Vagina (tissue), 2 donors: ENCODE results near the gene INSRR. TPM values are rescaled to one million over a fixed set of nuclear protein-coding genes. Genes with fewer than 3 reads are reported as not detected.

Experiments used
- DNase-seq, 2 donors: peaks; one replicate each; pipeline ENCODE4 v3.0.0-alpha.2; 2017; ENCODE audit errors: extremely low spot score in 2 of 2
- H3K27ac ChIP-seq: fragments of 200-600 bp; sonication (generic); one replicate; pipeline ENCODE4 v1.5.1; 2019
- H3K27me3 ChIP-seq: fragments of 200-600 bp; sonication (generic); one replicate; pipeline ENCODE4 v1.5.1; 2019
- H3K36me3 ChIP-seq, 2 donors: fragments of 200-600 bp; sonication (generic); one replicate each; pipeline ENCODE4 v1.5.1; 2017 to 2019
- H3K4me1 ChIP-seq: fragments of 200-600 bp; sonication (generic); one replicate; pipeline ENCODE4 v1.5.1; 2019
- H3K4me3 ChIP-seq, 2 donors: fragments of 200-600 bp; sonication (generic); 1 replicate in 1 of 2; 2 replicates in 1 of 2; pipeline ENCODE4 v1.5.1; 2016 to 2019
- H3K9me3 ChIP-seq: fragments of 200-600 bp; sonication (generic); one replicate; pipeline ENCODE4 v1.5.1; 2019
- POLR2A ChIP-seq, 2 donors: fragments of 450-650 bp; IDR thresholded peaks; one replicate each; pipeline ENCODE4 v1.6.1; 2017; ENCODE audit warnings: antibody characterized with exemption in 2 of 2, mild to moderate bottlenecking in 2 of 2, moderate library complexity in 2 of 2
- POLR2AphosphoS5 ChIP-seq, 2 donors: sonication (generic); formaldehyde crosslinking; IDR thresholded peaks; one replicate each; pipeline ENCODE4 v1.9.0; 2017; ENCODE audit warnings: antibody characterized with exemption in 2 of 2, mild to moderate bottlenecking in 2 of 2, low read depth in 1 of 2; ENCODE audit not compliant: insufficient read depth in 1 of 2
- intact Hi-C: fragments of 100-400 bp; cut with DNase I; formaldehyde crosslinking; loops from one replicate; pipeline ENCODE4 v1.15.1; 2023
- total RNA-seq: library from RNA; depleted of rRNA; stranded (reverse); fragments of >200 nt; gene quantifications from one replicate; pipeline ENCODE4 v1.2.3, GENCODE V29; 2016
- TF ChIP-seq, protein P1 (sequence below), 3 experiments: fragments of 450-650 bp in 2 of 3; fragments of 200-600 bp in 1 of 3; sonication (generic) in 1 of 3; IDR thresholded peaks; one replicate each; pipeline ENCODE4 v1.5.1; 2017 to 2019; ENCODE audit warnings: antibody characterized with exemption in 3 of 3, mild to moderate bottlenecking in 2 of 3, moderate library complexity in 2 of 3

INSRR gene
- total RNA-seq, 1 donor from 2014 or later, result not detected

DNA sequence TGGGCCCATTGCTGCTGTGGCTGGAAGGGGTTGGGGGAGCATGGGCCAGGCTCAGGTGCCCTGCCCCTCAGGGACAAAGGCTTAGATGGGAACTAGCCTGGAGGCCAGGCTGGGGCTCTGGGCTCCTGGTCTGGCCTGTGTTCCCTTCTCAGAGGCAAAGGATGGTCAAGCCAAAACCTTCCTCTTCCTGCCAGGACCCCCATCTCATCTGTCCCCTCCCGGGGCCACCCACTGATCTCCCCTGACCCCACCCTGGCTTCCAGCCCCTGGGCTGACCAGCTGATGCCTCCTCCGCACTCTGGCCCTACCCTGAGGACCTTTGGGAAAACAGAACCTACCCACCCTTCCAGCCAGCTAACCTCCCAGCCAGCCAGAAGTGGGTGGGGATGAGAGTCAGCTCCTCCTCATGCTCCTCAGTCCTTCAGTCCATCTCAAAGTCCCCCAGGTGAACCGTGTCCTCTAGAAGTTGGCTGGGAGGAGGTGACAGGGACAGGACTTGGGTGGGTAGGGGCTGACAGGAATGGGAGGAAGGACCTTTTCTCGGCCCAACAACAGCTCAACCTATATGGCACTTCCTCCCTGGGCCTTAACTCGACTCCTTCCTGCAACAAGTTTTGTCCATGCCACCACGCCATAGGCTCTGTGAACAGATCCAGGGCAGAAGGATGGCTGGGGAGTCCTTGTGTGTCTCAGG lies 42.1 kb upstream of the INSRR start:
- no peaks in the 10 kb centered on the region for H3K36me3 ChIP-seq
- H3K27ac ChIP-seq, result no peak overlapping the region
- TF ChIP-seq POLR2A (IDR thresholded peaks at IDR 0.05), result no peak
- H3K9me3 ChIP-seq, result no peaks in the 10 kb centered on the region
- peaks cover 53% of the 10 kb centered on the region for H3K4me1 ChIP-seq
- no peak for DNase-seq
- no peak overlapping the region for H3K4me3 ChIP-seq
- H3K27me3 ChIP-seq, result no peaks in the 10 kb centered on the region
- intact Hi-C loops, result no loop called here

DNA sequence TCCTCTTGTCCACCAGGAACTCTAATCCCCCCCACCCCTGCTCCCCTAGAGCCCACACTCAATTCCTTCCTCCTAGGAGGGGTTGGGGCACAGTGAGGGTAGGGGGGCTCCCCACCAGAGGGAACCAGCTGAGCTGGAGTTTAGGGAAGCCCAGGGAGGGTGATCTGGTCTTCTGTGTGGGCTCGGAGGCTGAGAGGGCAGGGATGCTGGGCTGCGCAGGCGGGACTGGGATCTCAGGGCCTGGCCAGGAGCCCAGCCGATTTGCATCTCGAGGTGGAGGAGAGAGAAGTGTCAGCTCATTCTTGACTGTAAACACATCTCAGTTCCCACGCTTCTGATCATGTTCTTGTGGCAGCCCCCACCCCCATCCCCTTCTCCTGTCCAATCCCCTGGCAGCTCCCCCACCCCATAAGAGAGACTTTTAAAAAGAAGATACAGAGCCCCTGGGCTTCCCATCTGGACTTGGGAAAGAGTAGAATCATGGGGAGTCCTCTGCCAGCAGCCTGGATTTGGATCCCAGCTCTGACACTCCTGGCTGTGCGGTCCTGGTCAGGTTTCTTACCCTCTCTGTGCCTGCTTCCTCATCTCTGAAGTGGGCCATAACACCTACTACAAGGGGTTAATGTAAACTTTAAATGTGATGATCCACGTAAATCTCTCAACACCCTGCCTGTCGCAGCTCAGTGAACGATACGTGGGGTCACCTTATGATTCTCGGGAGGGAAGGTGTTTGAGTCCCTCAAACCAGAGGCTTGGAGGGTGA lies 41.2 kb upstream of the INSRR start:
- intact Hi-C loops, result no loop called here
- no peak overlapping the region for H3K27ac ChIP-seq

GRCh38 chr1:156898971-156899664 lies 40.2 kb upstream of the INSRR start:
- no peak for DNase-seq
- H3K27me3 ChIP-seq, result no peaks in the 10 kb centered on the region
- H3K9me3 ChIP-seq, result no peaks in the 10 kb centered on the region
- no peak for TF ChIP-seq POLR2A (IDR thresholded peaks at IDR 0.05)
- TF ChIP-seq POLR2AphosphoS5 (IDR thresholded peaks at IDR 0.05; ENCODE audit: insufficient read depth in 1 of 2, low read depth in 1 of 2), result no peak
- TF ChIP-seq, protein P1, sequence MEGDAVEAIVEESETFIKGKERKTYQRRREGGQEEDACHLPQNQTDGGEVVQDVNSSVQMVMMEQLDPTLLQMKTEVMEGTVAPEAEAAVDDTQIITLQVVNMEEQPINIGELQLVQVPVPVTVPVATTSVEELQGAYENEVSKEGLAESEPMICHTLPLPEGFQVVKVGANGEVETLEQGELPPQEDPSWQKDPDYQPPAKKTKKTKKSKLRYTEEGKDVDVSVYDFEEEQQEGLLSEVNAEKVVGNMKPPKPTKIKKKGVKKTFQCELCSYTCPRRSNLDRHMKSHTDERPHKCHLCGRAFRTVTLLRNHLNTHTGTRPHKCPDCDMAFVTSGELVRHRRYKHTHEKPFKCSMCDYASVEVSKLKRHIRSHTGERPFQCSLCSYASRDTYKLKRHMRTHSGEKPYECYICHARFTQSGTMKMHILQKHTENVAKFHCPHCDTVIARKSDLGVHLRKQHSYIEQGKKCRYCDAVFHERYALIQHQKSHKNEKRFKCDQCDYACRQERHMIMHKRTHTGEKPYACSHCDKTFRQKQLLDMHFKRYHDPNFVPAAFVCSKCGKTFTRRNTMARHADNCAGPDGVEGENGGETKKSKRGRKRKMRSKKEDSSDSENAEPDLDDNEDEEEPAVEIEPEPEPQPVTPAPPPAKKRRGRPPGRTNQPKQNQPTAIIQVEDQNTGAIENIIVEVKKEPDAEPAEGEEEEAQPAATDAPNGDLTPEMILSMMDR (IDR thresholded peaks at IDR 0.05), result no peak
- no peaks in the 10 kb centered on the region for H3K36me3 ChIP-seq
- H3K4me1 ChIP-seq, result peaks cover 58% of the 10 kb centered on the region
- intact Hi-C loops, result no loop called here
- no peak overlapping the region for H3K27ac ChIP-seq
- H3K4me3 ChIP-seq, result no peak overlapping the region

More for the DNA sequence above, 41.2 kb upstream of the INSRR start:
- H3K4me3 ChIP-seq, result no peak overlapping the region
- DNase-seq, result no peak
- TF ChIP-seq POLR2A (IDR thresholded peaks at IDR 0.05), result no peak
- no peak for TF ChIP-seq POLR2AphosphoS5 (IDR thresholded peaks at IDR 0.05; ENCODE audit: insufficient read depth in 1 of 2, low read depth in 1 of 2)
- TF ChIP-seq, protein P1 (IDR thresholded peaks at IDR 0.05), result no peak
- peaks cover 58% of the 10 kb centered on the region for H3K4me1 ChIP-seq
- H3K36me3 ChIP-seq, result no peaks in the 10 kb centered on the region
- no peaks in the 10 kb centered on the region for H3K27me3 ChIP-seq
- no peaks in the 10 kb centered on the region for H3K9me3 ChIP-seq

GRCh38 chr1:156898161-156898566 lies 39.2 kb upstream of the INSRR start:
- Histone ChIP-seq H3K36me3 (no peaks in the 10 kb centered on the region), H3K27ac (peak overlapping the region; percentile 89), H3K27me3 (no peaks in the 10 kb centered on the region), H3K4me1 (peaks cover 59% of the 10 kb centered on the region), H3K4me3 (no peak overlapping the region), H3K9me3 (no peaks in the 10 kb centered on the region)
- no peak for DNase-seq
- intact Hi-C loops, result no loop called here
- TF ChIP-seq, protein P1 (IDR thresholded peaks at IDR 0.05), result no peak
- TF ChIP-seq POLR2AphosphoS5 (IDR thresholded peaks at IDR 0.05; ENCODE audit: insufficient read depth in 1 of 2, low read depth in 1 of 2) (no peak), POLR2A (IDR thresholded peaks at IDR 0.05) (no peak)

GRCh38 chr1:156897078-156897825 lies 38.3 kb upstream of the INSRR start:
- Histone ChIP-seq H3K4me3 (no peak overlapping the region), H3K27me3 (no peaks in the 10 kb centered on the region), H3K27ac (peak overlapping the region; percentile 89), H3K9me3 (no peaks in the 10 kb centered on the region), H3K36me3 (no peaks in the 10 kb centered on the region), H3K4me1 (peaks cover 59% of the 10 kb centered on the region)
- TF ChIP-seq, protein P1 (IDR thresholded peaks at IDR 0.05), result no peak
- TF ChIP-seq POLR2AphosphoS5 (IDR thresholded peaks at IDR 0.05; ENCODE audit: insufficient read depth in 1 of 2, low read depth in 1 of 2) (no peak), POLR2A (IDR thresholded peaks at IDR 0.05) (no peak)
- no peak for DNase-seq
- intact Hi-C loops, result no loop called here
